ENCODE measurements around the gene MYO1E.

Gene MYO1E

GRCh38 chr15:59244337-59244736, 128.3 kb downstream of the MYO1E start:
- DNase-seq (ENCODE audit: low read depth, low spot score) = no peak
- H3K27ac ChIP-seq = no peak overlapping the region

GRCh38 chr15:59243622-59244021, 129.0 kb downstream of the MYO1E start:
- no peak overlapping the region for H3K27ac ChIP-seq
- DNase-seq (ENCODE audit: low read depth, low spot score) = no peak

GRCh38 chr15:59242649-59243048, 130.0 kb downstream of the MYO1E start:
- no peak for DNase-seq (ENCODE audit: low read depth, low spot score)
- no peak overlapping the region for H3K27ac ChIP-seq

DNA sequence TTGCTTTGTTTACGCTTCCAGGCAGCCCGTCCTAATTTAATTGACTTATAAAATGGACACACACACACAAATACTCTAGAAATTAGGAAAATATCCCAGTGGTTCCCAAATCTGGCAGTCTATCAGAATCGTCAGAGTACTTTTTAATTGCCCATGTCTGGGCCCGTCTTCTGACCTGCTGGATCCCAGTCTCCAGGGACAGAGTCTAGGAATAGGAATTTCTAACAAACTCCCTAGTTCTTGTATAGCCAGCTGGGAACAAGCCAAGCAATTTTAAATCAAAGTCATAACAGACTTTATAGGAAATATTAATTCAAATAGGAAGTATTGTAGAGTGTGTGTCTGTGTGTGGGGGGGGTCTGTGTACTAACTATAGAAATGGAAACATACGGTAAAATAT, 132.6 kb downstream of the MYO1E start:
- no peak overlapping the region for H3K27ac ChIP-seq
- no peak for DNase-seq (ENCODE audit: low read depth, low spot score)

DNA sequence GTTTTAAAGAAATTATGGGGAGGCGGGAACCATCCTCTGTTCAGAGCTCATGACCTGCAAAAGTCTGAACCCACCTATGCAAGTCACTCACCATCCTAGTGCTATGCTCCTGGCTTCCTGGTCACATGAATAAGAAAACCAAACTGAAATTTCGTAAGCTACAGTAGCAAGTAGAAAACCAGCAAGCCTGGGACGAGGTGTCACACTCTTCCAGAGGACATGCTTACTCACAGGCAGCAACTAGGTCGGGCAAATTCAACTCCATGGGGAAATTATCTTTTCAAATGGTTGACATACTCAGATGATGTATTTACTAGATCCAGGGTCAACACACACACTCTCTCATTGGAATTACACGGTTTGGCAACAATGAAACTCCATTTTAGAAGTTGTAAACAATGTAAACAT, 134.7 kb downstream of the MYO1E start:
- DNase-seq (ENCODE audit: low read depth, low spot score) = no peak
- H3K27ac ChIP-seq = no peak overlapping the region

- DNase-seq (ENCODE audit: low read depth, low spot score) = no peak
- H3K27ac ChIP-seq = no peak overlapping the region
Measured at GRCh38 chr15:59237119-59237855, 135.4 kb downstream of the MYO1E start.

DNA sequence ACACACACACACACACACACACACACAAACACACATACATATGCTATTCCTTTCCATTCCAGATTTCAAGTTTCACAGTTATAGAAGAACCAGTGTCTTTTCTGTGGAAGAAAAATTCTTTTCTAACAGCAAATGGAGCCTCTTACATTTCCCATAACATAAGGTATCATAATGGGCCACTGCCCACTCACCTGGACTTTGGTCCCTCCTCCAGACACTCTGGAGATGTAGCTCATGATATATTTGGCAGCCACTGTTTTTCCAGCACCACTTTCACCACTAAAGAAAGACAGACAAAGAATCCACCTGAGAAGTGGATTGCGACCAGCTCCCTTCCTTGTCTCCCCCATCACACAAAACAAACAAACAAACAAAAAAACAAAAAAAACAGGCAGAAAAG, 136.3 kb downstream of the MYO1E start:
- DNase-seq (ENCODE audit: low read depth, low spot score) = no peak
- H3K27ac ChIP-seq = no peak overlapping the region

DNA sequence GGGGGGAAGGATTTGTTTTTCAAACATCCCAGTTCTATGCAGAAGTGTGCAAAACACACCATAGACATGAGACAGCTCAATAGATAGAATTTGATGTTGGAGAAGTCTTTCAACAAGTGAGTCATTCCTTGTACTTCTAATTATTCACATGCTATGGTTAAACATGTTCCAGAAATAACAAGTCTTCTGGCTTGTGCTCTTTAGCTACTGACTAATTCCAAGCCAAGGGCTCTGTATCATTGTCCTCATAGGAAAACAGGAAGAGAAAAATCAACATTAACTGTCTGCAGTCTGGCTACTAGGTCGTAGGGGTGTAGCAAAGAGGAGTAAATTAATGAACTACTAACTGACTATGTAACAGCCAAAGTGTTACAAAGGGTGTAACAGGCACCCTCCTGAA, 140.2 kb downstream of the MYO1E start:
- peak; percentile 41 for DNase-seq (ENCODE audit: low read depth, low spot score)
- peak overlapping the region; percentile 31 for H3K27ac ChIP-seq

- no peak overlapping the region for H3K27ac ChIP-seq
- DNase-seq (ENCODE audit: low read depth, low spot score) = no peak
Measured at GRCh38 chr15:59230531-59231055, 142.1 kb downstream of the MYO1E start.

GRCh38 chr15:59229453-59229852, 143.2 kb downstream of the MYO1E start:
- H3K27ac ChIP-seq = no peak overlapping the region
- no peak for DNase-seq (ENCODE audit: low read depth, low spot score)

GRCh38 chr15:59229015-59229414, 143.7 kb downstream of the MYO1E start:
- H3K27ac ChIP-seq = no peak overlapping the region
- no peak for DNase-seq (ENCODE audit: low read depth, low spot score)

- DNase-seq (ENCODE audit: low read depth, low spot score) = no peak
- no peak overlapping the region for H3K27ac ChIP-seq
Measured at GRCh38 chr15:59227021-59227420, 145.7 kb downstream of the MYO1E start.

GRCh38 chr15:59224474-59224873, 148.2 kb downstream of the MYO1E start:
- no peak overlapping the region for H3K27ac ChIP-seq
- no peak for DNase-seq (ENCODE audit: low read depth, low spot score)

DNA sequence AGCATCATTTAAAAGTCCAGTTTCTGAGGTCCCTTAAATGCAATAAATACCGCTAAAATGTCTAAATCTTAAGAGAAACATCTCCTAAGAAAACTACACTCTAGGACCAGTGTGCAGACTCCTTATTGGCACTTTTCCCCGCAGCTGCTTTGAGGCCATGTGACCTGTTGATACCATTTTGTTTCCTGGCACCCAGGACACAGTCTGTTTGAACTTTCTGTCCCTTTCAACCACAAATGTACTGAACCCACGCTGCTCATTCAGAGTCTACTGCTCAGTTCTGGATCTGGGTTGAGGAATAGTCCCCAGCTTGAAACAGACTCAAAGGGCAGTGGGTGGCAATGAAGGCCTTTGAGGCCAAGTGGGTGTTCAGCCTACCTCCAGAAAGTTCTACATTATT, 148.9 kb downstream of the MYO1E start:
- DNase-seq (ENCODE audit: low read depth, low spot score) = no peak
- no peak overlapping the region for H3K27ac ChIP-seq

DNA sequence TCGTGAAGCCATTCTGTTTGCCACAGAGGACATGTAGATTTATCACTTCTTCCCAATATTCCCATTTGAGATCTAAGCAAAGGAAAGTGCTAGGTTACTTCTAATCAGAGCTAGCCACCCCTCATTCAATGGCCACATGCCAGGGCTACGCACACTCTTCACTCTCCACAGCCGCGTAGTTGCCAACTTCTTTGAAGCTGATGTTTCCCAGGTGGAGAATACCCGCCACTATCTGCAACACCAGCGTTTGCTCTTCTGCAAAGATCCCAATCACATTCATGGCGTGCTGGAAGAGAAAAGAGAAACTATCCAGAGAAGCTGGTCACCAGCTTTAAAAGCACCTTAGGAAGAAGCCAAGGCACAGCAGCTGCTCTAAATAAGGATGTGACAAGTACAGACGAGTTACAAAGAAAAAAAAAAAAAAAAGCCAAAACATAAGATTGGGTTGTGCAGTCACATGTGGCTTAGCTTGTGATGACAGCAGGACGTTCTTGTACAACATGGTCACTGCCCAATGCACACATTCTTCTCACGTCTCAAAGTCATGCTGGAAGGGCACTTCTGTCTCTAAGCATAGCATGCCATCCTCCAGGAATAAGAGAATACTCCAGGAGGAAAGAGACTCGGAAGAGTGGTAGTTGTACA, 149.6 kb downstream of the MYO1E start:
- H3K27ac ChIP-seq = no peak overlapping the region
- no peak for DNase-seq (ENCODE audit: low read depth, low spot score)

DNA sequence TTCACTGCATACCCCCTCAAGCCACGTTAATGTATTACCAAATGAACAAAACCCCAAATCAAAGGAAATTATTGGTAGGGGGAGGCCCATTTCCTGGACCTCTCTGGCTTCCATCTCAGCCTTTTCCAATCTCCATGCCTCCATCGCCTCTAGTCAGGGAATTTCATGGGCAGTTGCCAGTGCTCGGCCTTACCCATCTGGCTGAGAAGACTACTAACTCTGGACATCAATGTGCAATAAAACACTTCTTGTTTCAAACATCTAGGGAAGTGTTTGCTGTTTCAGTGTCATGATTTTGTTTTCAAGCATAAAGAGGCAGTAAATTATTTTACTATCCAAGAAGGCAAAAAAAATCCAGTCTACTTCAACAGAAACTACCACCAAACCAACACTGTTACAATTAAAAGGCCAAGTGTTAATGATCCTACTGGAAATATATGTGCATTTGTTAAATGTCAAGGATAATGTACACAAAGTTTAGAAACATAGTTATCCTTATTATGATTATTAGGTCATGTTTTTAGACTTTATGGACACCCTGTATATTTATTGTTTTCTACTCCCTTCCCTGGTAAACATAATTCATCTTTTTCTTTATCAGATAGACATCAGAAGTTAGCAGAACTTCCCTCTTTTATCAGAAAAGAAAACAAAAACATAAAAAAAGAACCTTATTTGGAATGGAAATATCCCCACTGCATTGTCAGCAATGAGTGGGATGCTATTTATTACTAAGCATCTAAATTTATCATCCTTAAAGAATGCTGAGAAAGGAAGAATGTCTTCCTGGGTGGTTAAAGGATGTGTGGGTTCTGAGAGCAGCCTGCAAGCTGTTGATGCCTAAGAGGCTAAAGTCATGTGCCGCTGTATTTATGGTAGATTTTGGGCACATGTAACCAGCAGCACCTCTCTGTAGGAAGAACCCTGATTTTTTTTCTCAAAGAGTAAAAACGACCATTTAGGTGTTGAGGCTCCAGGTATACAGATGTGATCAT, 150.9 kb downstream of the MYO1E start:
- no peak for DNase-seq (ENCODE audit: low read depth, low spot score)
- no peak overlapping the region for H3K27ac ChIP-seq

GRCh38 chr15:59218710-59219109, 154.0 kb downstream of the MYO1E start:
- no peak overlapping the region for H3K27ac ChIP-seq
- no peak for DNase-seq (ENCODE audit: low read depth, low spot score)

DNA sequence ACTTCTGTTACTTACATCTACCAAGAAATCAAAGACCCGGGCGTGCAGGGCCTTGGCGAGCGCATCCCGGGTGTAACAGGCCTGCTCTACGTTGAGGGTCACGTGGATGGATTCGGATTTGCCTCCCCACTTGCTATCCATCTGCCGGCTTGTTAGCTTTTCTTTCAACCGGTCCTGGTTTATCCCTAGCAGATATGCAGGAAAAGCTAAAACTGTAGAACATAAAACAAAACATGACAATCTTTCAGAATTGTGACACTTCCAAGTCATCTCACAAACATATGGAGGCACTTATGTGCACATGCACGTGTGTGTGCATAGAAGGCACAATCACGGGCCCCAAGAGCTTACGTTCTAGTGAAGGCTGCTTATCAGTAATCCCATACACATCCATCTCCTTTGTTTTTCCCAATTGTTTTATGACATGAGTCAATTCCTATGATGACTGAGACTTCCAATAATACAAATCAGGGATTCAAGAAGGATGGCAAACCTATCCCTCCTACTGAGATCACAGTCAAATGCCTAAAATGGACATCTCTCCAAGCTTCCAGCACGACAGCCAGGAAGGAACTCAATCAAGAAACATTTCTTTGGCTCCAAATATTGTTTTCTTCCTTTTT, 154.7 kb downstream of the MYO1E start:
- no peak overlapping the region for H3K27ac ChIP-seq
- DNase-seq (ENCODE audit: low read depth, low spot score) = no peak

DNA sequence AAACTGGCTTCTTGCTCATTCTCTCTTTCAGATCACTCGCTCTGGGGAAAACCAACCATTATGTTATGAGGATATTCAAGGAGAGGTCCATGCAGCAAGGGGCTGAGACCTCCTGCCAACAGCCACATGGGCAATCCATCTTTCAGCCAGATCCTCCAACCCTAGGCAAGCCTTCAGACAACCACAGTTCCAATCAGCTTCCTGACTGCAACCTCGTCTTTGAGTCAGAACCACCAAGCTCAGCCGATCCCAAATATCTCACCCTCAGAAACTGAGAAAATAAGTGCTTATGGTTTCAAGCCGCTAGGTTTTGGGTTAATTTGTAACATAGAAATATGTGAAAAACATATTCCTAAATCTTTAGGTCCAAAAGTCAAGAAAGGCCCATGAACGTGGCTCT, 155.8 kb downstream of the MYO1E start:
- no peak for DNase-seq (ENCODE audit: low read depth, low spot score)
- no peak overlapping the region for H3K27ac ChIP-seq

GRCh38 chr15:59210186-59210585, 162.5 kb downstream of the MYO1E start:
- DNase-seq (ENCODE audit: low read depth, low spot score) = no peak

More at GRCh38 chr15:59210186-59210585, 162.5 kb downstream of the MYO1E start:
- H3K27ac ChIP-seq = no peak overlapping the region

Data from epithelial cell of prostate (primary cell).